Stimulated activated CD8-positive, alpha-beta memory T cell treated with anti-CD3 and anti-CD28 coated beads, Interleukin-12 subunit alpha, Interleukin-12 subunit beta, amount 100 ng/mL, for 1 hour (primary cell): ENCODE measurements around the gene ANO6.
"Not testable (repeated sequence)": the region's sequence is repeated elsewhere in the genome, so short reads cannot be mapped to it uniquely, and the experiment has no call there.

Experiments
- DNase-seq: peaks from one replicate; pipeline ENCODE4 v3.0.0-alpha.2; 2020; ENCODE audit warnings: low read depth

Gene ANO6

DNA sequence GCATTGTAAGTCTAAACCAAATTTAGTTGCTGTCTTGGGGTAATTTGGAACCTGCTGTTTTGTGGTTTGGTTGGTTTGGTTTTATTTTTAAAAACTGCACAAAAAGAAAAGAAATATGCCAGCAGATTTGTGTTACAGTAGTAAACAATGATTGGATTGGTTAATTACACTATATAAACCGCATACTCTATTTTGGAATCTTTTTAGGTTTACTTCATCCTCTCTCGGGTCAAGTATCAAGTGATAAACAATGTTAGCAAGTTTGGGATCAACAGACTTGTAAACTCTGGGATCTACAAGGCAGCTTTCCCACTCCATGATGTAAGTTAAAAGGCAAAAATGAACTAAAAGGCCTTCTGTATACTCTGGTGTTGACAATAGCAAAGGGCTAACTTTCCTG, 132.4 kb downstream of the ANO6 start:
- no peak for DNase-seq

DNA sequence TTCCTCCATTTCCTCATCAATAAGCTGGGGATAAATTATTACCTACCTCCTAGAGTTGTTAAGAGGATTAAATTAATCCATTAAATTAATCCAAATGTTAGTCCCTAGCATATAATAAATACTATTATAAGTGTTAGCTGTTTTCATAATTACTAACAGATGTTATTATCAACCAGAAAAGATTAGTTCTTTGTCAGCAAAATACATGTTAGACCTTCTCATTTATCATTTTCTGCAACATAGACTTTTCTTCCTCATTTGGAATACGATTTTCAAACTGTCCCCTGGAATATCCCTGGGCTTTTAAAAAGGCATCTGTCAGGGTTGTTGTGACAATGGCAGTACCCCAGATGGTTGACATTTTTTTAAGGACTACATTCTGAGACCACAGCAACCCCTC, 133.1 kb downstream of the ANO6 start:
- DNase-seq, result no peak

GRCh38 chr12:45349916-45350315, 134.0 kb downstream of the ANO6 start:
- no peak for DNase-seq

- DNase-seq, result no peak
These were observed 135.0 kb downstream of the ANO6 start for GRCh38 chr12:45350861-45351260.

- DNase-seq, result no peak
These were observed 136.2 kb downstream of the ANO6 start for GRCh38 chr12:45351921-45352670.

GRCh38 chr12:45353944-45354343, 138.0 kb downstream of the ANO6 start:
- no peak for DNase-seq

- no peak for DNase-seq
These were observed 138.5 kb downstream of the ANO6 start for GRCh38 chr12:45354399-45354798.

- no peak for DNase-seq
These were observed 139.8 kb downstream of the ANO6 start for GRCh38 chr12:45355730-45356129.

GRCh38 chr12:45356822-45357538, 141.1 kb downstream of the ANO6 start:
- no peak for DNase-seq

GRCh38 chr12:45357539-45358417, 141.9 kb downstream of the ANO6 start:
- DNase-seq, result no peak

DNA sequence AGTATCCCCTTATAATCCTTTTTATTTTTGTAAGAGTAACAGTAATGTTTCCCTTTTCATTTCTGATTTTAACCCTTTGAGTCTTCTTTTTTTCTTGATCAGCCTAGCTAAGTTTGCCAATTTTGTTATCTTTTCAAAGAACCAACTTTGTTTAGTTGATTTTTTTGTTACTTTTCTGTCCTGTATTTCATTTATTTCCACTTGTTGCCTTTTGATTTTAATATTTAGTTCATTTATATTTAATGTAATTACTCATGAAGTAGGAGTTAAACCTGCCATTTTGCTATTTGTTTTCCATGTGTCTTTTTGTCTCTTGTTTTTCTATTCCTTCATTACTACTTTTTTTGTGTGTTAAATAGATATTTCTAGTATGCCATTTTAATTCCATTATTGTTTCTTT, 146.4 kb downstream of the ANO6 start:
- no peak for DNase-seq

GRCh38 chr12:45363903-45364302, 148.0 kb downstream of the ANO6 start:
- DNase-seq, result no peak

DNA sequence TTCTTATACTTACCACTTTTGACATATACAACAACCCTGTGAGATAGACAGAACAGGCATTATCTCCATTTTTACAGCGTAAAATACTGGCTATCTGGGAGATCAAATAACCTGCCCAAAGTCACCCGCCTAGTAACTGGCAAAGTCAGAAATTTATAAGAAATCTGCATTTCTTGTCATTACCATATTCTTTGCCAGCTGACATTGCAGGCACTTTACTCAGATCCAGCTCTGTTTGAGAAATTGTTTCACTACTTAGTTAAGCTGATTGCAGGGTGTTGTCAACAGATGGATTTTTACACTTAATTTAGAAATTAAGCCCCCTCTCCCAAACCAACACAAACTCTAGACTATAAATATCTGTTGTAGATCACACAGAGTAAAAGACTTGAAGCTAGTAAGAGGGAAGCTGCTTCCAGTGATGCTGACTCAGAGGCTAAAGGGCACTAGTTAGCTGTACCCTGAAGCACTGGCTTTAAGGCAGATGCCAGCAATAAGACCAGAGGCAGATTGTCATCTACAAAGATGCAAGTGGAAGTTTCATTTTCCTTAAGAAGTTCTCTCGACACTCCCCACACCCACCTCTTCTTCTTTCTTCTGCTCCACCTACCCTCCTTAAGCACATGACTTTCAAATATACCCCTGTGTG, 153.1 kb downstream of the ANO6 start:
- no peak for DNase-seq

GRCh38 chr12:45377815-45378214, 161.9 kb downstream of the ANO6 start:
- no peak for DNase-seq

- no peak for DNase-seq
These were observed 163.4 kb downstream of the ANO6 start for GRCh38 chr12:45379261-45379660.

DNA sequence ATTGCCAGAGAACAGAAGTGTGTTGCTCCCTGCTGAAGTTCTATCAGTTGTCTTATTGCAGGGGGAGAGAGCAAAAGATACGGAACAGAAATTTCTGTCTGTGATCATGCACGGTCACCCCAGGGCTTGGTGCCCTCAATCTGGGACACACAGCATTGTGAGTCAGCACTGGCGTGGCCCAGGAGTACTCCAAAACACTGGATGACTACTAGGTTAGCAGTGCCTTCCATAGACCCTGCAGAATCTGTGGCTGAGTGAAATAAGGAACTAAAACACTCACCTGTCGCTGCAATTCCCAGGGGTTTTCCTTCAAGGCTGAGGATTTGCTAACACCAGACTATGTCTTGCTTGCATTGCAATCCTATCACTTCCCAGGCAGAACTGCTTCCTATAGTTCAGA, 165.5 kb downstream of the ANO6 start:
- DNase-seq, result no peak

DNA sequence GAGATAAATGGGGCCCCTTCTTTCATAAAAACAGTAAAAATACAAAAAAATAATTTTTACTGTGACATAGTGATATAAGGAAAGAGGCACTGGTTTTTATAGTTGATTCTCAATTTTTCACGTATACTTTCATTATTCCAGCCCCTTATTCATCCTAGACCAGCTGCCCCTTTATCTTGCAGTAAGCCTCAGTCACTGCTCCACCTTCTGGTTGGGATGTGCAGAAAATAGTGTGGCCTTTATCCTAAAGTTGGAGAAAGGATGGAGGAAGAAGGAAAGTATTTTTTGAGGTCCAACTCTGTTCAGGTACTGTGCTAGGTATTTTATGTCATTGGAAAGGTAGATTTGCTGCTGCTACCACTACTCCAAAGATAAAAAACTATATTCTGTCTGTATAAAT, 172.7 kb downstream of the ANO6 start:
- no peak for DNase-seq

DNA sequence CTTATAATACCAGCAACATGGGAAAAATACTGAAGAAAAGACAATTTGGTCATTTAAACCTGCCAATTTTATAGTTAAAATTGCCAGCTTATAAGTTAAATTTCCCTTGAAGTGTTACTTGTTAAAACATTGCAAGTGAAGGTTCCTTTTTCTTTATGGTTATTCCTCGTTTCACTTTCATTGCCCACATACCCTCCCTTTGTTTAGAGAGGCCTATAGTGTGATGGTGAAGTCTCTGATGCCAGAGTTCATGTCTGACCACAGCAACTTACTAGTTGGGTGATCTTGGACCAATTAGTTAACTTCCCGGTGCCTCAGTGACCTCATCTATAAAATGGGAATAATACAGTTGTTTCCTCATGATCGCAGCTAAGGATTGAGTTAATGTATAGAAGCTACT, 173.5 kb downstream of the ANO6 start:
- no peak for DNase-seq

DNA sequence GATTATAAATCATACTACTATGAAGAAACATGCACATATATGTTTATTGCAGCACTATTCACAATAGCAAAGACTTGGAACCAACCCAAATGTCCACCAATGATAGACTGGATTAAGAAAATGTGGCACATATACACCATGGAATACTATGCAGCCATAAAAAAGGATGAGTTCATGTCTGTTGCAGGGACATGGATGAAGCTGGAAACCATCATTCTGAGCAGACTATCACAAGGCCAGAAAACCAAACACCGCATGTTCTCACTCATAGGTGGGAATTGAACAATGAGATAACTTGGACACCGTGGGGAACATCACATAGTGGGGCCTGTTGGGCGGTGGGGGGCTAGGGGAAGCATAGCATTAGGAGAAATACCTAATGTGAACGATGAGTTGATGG, 181.6 kb downstream of the ANO6 start:
- DNase-seq, result not testable (repeated sequence)

DNA sequence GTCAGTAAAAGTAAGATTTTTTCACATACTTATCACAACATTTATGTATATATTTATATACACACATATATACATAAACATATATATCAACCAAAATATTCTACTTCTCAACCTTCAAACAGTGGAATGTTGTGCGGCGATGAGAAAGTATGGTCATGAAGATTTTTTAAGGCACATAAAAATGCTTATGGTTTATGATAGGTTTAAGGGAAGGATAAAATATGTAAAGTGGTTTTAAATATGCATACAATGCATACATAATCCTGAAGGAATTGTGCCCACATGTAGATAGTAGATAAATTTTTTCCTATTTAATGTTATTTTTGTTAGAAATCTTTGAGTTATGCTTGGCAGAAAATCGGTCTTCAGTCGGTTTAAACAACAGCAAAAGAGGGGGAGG, 182.7 kb downstream of the ANO6 start:
- DNase-seq, result no peak

- DNase-seq, result no peak
These were observed 185.1 kb downstream of the ANO6 start for GRCh38 chr12:45400991-45401390.

DNA sequence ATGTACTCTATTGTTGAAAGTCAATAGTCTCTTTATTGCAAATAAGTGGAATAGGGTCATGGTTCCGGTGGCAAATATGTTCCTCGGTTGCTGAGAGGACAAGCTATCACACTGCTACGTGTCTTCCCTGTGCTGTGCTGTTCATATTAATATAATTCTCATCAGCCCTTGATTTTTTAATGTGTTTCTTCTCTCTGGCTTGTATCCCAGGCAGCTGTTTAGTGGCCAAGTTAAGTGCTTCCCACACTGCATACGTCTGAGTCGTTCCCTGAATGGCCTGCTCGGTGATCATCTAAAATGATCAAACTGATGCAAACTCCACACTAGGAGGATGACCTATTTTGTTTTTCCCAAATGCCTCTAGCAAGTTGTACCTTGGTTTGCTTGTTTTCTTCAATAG, 186.4 kb downstream of the ANO6 start:
- no peak for DNase-seq
